RCC 7860 (cell line): ENCODE results near the gene FAF1.
"Not testable (repeated sequence)": the region's sequence is repeated elsewhere in the genome, so short reads cannot be mapped to it uniquely, and the experiment has no call there.

ENCODE experiments used
- DNase-seq: peaks from one replicate; pipeline ENCODE4 v3.0.0-alpha.2; 2015; ENCODE audit warnings: low spot score
- FAIRE-seq: peaks from 2 replicates; lab custom pipeline; 2012; peaks lifted over from hg19 to GRCh38; lab: Jason Lieb, UNC

Gene FAF1

DNA sequence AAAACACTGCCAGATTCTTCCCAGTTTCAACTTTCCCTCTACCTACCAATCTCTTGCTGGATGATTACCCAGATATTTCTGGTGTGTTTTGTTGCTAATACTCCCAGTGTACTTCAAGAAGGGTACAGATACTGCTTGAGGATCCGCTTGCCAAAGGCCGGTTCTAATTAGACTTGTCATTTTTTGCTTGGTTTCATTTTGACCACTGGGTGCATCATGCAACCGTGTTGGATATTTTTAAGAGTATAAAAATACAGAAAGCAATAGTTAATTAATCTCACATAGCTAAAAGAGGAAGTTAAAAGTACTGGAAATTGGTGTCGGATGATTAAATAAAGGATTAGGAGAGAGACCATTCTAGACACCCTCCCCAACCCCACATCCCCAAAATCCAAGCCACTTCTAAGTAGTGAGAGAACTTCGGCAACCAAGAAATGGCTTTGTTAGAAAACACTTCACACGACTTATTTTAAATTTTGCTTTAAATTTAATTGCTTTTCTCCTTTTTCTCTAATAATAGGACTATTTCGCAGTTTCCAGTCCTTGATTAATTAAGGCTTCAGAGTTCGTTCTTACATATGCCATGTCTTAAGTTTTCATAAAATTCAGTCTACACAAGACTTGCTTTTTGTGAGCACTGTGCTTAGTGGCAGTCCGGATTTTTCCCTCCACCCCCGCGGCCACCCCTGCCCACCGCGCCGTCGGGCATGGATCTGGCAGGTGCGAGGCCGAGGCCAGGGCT, 7.5 kb upstream of the FAF1 start:
- FAIRE-seq, result no peak
- no peak for DNase-seq

DNA sequence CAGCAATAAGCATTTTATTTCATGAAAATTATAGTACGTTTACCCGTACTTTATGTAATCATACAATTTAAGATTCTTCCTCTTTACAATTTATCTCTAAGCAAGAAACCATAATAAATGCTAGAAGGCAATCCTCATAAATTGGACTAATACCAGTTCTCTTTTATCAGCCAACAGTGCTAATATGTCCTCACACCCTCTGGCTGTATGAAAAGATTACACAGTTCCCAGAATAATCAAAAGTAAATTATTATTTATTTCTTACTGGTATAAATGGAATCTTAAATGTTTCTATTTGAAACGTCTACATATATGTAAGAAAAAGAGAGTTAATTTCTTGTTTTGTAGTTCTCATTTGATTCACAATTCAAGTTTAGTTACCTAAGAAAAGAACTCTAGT, 6.9 kb upstream of the FAF1 start:
- DNase-seq, result no peak
- no peak for FAIRE-seq

DNA sequence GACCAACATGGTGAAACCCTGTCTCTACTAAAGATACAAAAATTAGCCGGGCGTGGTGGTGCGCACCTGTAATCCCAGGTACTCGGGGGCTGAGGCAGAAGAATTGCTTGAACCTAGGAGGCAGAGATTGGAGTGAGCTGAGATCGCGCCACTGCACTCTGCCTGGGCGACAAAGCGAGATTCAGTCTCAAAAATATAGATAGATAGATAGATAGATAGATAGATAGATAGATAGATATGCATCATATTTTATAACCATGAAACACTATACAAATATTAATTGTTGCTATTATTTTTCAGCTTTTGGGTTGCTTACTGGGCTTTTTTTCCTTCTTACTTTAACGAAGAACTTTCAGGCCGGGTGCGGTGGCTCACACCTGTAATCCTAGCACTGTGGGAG, 4.8 kb upstream of the FAF1 start:
- FAIRE-seq (no peak), DNase-seq (no peak)

DNA sequence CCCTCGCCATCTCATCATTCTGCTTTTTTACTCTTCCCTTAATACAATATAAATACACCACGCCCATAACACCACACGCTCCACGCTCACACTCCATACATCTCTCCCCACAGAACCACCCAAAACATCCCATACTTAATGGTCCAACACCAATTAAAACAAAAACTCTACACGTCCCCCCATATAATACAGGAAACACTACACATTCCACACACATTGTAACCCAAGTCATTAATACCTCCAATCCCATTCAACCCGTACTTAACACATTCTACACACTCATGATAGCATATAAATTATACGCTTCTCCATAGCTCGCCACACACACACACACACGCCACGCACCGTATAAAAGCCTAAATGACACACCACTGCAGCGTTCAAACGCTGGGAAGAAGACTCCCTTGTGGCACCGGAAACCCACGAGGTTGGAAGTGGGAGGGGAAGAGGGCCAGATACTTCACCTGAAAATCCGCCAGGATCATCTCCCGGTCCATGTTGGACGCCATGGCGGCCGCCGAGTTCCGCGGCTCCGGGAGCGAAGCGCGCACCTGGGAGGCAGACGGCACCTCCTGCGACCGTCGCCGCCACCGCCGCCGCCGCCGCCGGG, 659 bp downstream of the FAF1 start:
- FAIRE-seq, result no peak
- peak; percentile 47 for DNase-seq

DNA sequence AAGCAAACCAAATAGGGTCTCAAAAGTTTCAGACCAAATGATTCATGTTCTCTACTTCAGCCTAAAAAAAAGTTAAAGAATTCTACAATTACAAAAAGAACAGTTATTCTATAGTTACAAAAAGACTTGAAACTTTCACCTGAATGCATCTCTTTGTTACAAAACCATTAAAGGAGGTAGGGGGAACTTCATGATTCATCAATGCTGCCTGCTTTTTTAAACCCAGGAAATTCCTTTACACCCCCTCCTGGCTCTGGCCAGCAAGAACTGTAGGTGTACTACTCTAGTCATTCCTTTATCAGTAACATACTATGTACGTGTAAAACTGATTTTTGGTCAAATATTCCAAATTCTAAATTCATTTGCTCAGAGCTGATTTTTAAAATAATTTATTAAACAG, 5.0 kb downstream of the FAF1 start:
- FAIRE-seq (peak; percentile 12), DNase-seq (no peak)

DNA sequence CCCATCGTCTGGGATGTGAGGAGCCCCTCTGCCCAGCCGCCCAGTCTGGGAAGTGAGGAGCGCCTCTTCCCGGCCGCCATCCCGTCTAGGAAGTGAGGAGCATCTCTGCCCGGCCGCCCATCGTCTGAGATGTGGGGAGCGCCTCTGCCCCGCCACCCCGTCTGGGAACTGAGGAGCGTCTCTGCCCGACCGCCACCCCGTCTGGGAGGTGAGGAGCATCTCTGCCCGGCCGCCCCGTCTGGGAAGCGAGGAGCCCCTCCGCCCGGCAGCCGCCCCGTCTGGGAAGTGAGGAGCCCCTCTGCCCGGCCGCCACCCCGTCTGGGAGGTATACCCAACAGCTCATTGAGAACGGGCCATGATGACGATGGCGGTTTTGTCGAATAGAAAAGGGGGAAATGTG, 7.5 kb downstream of the FAF1 start:
- not testable (repeated sequence) for DNase-seq, FAIRE-seq

DNA sequence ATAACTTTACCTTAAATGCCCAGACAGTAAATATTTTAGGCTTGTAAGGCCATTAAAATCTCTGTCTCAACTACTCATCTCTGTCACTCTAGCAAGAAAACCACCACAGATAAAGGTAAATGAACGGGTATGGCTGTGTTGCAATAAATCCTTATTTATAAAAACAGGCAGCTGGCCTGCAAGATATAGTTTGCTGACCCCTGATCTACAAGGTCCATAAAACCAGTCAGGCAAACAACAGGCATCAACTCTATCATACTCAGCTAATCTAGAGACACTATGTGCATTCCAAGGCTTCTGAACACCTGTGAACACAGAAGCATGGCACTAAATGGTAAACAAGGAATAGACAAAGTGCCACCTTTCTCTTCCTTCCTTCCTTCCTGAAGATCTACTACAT, 9.7 kb downstream of the FAF1 start:
- FAIRE-seq, result no peak
- no peak for DNase-seq

DNA sequence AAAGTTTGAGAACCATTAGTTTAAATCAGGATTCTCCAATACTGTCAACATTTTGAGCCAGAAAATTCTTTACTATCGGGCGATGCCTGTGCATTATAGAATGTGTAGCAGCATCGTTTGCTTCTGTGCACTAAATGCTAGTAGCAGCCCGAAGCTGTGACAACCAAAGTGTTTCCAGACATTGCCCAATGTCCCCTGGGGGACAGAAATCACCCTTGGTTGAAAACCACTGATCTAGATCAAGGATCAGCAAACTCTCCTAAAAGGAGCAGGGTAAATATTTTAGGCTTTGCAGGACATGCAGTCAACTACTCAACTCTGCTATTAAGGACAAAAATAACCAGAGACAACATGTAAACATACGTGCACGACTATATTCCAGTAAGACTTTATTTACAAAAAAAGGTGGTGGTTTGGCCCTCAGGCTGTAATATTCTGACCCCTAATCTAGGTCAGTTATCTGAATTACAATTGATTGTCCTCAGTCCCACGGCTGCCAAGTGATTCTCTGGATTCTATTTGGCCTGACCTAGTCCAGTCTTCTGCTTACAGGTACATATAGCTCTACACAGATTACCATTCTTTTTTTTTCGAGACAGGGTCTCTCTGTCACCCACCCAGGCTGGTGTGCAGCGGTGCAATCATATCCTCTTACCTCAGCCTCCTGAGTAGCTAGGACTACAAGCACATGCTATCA, 10.6 kb downstream of the FAF1 start:
- no peak for DNase-seq
- no peak for FAIRE-seq

DNA sequence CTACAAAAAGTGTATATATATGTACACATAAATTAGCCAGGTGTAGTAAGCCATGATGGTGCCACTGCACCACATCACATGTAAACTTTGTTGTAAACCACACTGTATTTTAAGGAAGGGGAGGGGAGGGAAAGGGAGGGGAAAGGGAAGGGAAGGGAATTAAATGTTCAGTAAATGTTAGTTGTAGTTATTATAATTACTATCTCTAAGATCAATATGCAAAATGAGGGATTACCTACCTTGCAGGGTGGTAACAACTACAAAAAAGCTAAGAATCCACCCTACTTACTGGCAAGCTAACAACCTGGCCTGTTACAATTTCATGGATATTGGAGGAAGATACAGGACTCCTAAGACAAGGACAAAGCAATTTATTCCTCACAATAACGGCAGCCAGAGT, 17.7 kb downstream of the FAF1 start:
- no peak for DNase-seq
- FAIRE-seq, result no peak

DNA sequence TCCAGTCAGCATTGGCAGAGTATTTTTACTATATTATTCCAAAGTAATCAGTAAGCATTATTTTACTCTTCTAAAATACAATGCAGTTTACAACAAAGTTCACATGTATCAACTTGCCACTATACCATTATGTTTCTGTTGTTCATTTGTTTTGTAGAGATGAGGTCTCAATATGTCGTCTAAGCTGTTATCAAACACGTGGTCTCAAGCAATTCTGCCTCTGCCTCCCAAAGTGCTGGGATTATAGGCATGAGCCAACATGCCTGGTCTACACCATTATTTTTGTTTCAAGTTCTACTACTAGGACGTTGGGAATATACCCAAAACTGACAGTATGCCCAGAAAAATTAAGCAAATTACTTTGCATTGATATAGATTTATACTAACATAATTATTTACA, 19.8 kb downstream of the FAF1 start:
- DNase-seq (no peak), FAIRE-seq (no peak)

DNA sequence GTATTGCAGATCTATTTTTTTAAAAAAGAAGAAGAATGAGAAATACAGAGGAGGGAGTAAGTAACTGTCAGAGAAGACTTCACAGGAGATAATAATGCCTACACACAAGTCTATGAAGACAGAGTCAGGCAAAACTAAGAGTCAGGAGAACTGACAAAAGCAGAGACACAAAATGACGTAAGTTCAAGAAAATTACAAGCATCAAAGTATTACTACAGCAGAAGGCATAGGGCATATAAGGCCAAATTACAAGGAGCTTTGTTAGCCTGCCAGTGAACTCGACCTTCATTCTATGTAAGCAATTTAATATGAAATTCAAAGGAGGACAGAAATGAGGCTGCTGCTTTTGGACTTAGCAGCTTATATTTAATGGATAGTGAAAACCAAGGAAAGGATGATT, 23.7 kb downstream of the FAF1 start:
- no peak for FAIRE-seq

DNA sequence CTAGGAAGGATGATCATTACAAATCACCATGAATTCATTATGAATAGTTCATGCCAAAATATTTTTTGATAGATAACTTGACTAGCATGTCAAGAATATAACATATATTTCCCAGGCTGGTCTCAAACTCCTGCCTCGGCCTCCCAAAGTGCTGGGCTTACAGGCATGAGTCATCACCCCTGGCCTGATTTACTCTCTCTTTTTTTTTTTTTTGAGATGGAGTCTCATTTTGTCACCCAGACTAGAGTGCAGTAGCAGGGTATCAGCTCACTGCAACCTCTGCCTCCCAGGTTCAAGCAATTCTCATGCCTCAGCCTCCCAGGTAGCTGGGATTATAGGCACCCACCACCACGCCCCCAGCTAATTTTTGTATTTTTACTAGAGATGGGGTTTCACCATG, 24.8 kb downstream of the FAF1 start:
- not testable (repeated sequence) for FAIRE-seq, DNase-seq

More for the DNA sequence above, 23.7 kb downstream of the FAF1 start:
- no peak for DNase-seq

DNA sequence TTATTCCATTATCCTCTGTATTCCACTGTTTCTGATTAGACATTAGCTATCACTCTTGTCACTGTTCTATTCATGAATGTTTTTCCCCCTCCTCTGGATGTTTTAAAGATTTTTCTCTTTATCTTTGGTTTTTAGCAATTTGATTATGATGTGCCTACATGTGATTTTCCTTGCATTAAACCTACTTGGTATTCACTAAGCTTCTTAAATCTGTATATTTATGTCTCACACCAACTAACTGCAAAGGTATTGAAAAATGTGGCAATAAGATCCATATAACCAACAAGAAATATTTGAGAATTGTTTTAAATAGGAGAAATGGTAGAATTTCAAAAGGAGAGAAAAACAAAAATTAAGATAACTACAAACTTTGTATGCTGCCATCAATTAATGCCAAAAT, 25.2 kb downstream of the FAF1 start:
- DNase-seq (no peak), FAIRE-seq (no peak)

DNA sequence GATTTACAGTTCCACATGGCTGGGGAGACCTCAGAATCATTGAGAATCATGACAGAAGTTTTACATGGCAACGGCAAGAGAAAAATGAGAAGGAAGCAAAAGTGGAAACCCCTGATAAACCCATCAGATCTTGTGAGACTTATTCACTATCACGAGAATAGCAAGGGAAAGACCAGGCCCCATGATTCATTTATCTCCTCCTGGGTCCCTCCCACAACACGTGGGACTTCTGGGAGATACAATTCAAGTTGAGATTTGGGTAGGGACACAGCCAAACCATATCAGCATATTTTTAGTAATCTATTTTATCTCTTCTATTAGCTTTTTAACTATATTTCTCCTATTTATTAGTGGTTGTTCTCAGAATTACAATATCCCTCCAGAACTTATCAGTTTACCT, 26.3 kb downstream of the FAF1 start:
- FAIRE-seq, result not testable (repeated sequence)

DNA sequence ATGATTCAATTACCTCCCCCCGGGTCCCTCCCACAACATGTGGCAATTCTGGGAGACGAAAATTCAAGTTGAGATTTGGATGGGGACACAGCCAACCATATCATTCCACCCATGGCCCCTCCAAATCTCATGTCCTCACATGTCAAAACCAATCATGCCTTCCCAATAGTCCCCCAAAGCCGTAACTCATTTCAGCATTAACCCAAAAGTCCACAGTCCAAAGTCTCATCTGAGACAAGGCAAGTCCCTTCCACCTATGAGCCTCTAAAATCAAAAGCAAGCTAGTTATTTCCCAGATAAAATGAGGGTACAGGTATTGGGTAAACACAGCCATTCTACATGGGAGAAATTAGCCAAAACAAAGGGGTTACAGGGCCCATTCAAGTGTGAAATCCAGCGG, 28.0 kb downstream of the FAF1 start:
- not testable (repeated sequence) for FAIRE-seq, DNase-seq

More for the DNA sequence above, 26.3 kb downstream of the FAF1 start:
- not testable (repeated sequence) for DNase-seq

DNA sequence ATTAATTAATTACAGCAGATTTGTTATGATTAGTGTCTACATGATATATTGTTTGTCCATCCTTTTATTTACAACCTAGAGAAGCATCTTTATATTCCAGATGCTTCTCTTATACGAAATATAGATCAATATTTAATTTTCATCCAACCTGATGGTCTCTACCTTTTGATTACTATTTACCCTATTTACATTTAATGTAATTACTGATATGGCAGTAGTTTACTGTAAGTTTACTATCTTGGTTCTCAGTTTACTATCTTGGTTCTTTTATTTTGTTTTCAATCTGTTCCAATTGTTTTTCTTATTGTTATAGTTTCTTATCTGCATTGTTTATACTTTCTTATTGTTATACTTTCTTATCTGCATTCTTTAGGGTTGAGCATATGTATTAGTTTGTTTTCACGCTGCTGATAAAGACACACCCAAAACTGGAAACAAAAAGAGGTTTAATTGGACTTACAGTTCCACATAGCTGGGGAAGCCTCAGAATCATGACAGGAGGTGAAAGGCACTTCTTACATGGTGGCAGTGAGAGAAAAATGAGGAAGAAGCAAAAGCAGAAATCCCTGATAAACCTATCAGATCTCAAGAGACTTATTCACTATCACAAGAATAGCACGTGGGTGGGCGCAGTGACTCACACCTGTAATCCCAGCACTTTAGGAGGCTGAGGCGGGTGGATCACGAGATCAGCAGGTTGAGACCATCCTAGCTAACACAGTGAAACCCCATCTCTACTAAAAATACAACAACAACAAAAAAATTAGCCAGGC, 28.9 kb downstream of the FAF1 start:
- no peak for DNase-seq
- no peak for FAIRE-seq

DNA sequence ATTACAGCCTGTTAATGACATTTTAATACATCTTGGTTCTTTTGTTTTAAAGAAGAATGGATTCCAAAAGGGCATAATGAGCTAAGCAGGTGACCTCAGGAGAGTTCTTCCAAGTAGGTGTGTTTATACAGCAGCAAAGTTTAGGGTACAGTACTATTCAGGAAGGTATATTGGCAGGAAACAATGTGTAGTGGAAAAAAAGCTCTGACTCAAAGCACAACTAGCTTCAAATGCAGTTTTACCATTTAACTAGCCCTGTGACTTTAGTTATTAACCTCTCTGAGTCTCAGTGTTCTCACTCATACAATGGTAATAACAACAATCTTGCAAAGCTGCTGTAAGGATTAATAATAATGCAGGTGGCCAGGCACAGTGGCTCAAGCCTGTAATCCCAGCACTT, 29.9 kb downstream of the FAF1 start:
- FAIRE-seq (no peak), DNase-seq (no peak)

DNA sequence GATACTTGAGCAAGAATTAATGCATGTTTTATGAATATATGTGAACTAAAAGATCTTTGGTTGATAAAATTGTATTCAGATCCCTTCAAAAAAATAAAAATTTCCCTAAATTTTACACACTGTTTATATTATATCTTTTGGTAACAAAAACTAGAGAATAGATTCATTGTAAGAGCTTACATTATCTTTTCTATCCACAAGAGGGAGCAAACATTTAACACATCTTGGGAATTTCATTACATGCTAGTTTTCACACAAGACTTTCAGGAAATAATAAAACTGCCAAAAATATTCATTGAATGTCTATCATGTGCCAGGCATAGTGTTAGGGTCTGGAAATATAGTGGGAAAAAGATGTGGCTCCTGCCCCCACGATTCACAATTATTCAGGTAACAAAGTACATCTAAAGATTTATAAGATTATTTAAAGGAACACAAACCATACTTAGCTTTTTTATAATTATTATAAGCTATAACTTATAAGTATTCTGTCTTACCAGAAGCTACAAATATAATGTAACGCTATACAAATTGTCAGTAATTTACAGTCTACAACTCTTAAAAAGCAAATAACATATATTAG, 30.6 kb downstream of the FAF1 start:
- FAIRE-seq (peak; percentile 88), DNase-seq (peak; percentile 47)

DNA sequence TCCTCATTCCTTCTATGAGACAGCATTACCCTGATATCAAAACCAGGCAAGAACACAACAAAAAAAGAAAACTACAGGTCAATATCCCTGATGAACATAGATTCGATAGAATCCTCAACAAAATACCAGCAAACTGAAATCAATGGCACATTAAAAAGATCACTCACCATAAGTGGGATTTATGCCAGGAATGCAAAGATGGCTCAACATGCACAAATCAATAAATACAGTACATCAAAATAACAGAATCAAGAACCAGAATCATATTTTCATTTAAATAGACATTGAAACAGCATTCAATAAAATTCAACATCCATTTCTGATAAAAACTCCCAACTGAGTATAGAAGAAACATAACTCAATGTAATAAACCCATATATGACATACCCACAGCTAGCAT, 36.5 kb downstream of the FAF1 start:
- DNase-seq (no peak), FAIRE-seq (no peak)

DNA sequence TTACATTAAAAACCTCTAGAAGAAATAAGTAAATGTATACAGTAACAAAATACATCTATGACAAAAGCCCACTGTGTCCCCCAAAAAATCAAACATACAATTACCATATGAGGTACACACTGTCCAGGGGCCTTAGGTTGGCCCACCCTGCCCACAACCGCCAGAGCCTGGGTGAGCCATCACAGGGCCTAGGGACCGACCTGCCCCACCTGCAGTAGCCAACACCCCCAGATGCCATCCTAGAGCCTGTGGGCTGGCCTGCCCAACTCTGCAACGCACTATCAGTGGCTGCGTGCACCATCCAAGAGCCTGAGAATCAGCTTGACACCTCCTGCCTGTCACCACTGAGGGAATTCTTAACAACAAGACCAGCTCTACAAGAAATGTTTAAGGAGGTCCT, 39.0 kb downstream of the FAF1 start:
- DNase-seq (no peak), FAIRE-seq (no peak)

DNA sequence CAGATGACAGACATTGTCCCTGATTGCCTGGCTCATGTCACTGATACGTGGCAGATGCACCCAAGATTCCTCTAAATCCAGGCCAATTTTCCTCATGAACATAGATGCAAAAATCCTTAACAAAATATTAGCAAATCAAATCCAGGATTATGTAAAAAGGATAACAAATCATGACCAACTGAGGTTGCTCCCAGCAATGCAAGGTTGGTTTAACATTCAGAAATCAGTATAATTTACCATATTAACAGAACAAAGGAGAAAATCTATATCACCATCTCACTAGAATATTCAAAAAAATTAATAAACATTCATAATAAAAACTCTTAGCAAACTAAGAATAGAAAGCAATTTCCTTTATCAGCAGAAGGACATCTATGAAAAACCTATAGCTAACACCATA, 39.7 kb downstream of the FAF1 start:
- DNase-seq, result no peak
- FAIRE-seq, result no peak
